SHP77 treated with DMSO at 0.1 percent for 48 hours (cell line): ENCODE measurements around the gene FTCDNL1.

Experiments
- DNase-seq: peaks from one replicate; lab custom pipeline; 2025; lab: John Stamatoyannopoulos, UW

FTCDNL1 gene

DNA sequence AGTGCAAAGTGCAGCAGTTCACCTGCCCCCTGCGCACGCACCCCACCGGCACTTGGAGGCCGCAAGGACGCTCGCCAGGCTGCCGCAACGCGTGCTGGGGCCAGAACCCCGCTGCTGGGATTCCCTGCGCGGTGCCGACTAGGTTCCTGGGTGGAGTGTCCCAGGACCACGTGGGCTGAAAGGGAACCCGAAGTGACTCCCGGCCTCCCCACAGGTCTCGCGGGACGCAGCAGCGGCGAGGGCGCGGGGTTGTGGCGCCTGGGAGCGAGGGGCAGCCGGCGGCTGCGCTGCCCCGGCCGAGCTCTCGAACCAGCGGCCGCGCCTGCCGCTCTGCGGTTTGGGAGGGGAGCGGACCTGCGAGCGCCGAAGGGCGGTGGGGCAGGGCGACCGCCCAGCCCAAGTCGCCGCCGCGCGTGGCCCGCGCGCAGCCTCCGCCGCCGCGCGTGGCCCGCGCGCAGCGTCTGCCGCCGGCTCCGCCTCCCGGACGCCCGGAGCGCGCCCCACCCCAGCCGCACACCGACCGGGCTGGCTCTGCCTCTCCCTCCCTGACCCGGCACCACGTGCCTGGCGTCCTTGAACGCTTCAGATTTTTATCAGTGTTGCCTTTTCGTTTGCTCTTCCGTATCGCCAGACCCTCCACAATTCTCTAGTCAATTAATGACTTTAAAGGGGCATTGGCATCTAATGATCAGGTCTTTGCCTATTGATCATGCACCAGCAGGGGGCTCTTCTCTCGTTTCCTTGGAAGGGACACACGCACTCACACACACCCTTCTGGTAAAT, at the start of gene FTCDNL1:
Gene FTCDNL1 (minus strand): TSS at position 475 of the 783 bp plus-strand sequence. CDS start 2,230 bp downstream, outside the sequence.
- no peak for DNase-seq

DNA sequence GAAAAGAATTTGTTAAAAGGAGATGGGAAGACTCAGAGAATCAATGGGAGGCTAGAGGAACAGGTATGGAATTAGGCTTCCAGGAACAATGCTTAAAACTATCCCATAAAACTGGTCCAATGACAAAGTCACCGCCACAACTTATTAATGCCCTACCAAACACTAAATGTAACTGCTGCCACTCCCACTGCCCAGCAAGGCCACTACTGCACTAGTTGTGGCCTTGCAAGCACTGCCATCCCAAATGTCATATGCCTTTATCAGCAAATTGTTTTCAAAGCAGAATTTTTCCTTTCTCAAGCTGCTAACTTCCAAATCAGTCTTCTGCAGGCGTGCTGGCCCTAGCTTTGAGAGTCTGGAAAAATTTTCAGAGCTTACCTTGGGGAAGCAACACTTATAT, 45.6 kb upstream of the FTCDNL1 start:
- no peak for DNase-seq

DNA sequence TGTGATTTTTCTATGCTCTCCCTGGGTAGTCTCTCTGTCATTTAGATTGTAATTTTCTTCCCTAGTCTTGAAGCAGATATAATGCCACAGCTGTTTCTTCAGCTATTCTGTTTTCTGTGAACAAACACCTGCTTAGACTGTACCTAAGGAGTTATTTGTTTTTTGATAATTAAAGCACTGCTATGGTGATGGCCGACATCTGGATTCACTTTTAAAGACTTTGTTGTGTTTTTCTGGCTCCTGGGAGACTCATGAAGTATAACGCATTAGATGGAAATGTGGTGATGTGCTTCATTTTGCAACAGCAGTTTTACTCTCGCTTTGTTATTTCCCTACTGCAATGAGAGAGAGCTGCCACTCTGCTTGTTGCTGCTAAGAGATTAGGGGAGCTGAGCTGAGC, 44.4 kb upstream of the FTCDNL1 start:
- no peak for DNase-seq

DNA sequence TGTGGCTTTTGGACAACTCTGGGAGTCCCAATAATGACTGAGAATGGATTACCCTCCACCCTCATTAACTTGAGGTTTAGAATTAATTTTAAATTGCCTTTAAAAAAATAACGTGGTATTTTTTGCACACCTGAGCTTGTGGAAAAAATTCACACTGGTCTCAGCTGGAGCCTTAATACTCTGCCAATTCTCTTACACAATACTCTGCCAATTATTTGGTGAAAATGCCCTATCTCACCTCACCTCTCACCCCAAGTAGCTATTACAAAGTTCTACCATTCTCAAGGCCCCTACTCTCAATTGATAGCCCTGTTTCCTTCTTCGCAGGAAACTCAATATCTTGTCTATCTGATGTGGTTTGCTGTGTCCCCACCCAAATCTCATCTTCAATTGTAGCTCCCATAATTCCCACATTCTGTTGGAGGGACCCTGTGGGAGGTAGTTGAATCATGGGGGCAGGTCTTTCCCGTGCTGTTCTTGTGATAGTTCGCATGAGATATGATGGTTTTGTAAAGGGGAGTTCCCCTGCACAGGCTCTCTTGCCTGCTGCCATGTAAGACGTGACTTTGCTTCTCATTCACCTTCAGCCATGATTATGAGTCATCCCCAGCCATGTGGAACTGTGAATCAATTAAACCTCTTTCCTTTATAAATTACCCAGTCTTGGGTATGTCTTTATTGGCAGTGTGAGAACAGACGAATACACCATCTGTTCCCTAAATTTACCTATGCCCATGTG, 32.7 kb upstream of the FTCDNL1 start:
- DNase-seq: no peak

GRCh38 chr2:199882667-199883066, 31.7 kb upstream of the FTCDNL1 start:
- no peak for DNase-seq

DNA sequence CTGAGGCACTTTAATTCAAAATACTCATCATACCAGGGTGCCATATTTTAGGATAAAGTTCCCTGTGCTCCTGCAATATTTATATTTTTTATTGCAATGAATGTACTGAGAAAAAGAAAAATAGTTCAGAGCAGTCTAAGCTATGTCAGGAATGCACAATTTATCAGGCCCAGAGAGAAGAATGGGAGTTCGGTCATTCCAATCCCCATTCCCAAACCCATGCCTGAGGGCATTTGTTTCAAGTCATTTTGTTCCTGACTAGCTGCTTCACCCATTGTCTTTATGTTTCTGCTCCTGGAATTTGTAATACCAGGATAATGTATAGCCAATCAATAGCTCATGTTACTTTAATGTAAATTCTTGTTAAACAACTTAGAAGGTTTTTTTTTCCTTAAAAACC, 24.4 kb upstream of the FTCDNL1 start:
- no peak for DNase-seq

GRCh38 chr2:199874209-199874608, 23.2 kb upstream of the FTCDNL1 start:
- no peak for DNase-seq

DNA sequence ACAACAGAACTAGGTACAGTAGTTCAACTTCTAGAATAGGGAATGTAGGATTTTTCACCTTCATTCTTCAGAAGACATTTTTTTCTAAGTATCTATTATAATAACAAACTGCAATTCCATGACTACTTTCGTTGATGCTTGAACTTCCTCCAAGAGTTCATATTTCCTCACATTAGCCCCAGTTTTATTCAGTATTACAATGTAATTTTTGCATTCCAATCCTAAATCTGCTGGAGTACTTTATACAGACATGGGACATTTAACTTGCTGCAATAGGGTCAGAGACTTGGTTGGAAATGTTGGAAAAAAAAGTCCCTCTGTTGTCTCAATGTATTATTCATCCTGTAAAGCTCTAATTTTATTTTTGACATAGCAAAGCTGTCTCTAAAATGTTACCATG, 19.6 kb upstream of the FTCDNL1 start:
- DNase-seq: no peak

DNA sequence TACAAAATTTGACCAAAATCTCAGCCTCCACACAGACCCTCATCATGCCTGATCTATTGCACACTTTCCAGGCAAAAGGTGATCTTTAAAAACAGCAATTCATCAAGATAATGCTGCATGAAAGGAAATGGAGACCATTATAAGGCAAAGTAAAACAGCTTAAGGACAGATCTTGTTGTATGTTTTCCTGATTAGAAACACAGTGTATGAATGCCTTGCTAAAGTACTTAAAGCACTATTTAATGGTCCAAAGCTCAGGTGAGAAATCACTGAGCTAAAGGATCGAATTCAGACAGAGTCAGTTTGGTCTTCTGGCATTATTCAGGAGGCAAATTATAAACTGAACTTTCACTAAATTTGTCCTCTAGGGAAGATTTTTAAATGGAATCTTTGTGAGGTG, 18.7 kb upstream of the FTCDNL1 start:
- DNase-seq: no peak

GRCh38 chr2:199869227-199869541, 18.2 kb upstream of the FTCDNL1 start:
- no peak for DNase-seq

GRCh38 chr2:199868431-199869226, 17.6 kb upstream of the FTCDNL1 start:
- DNase-seq: no peak

DNA sequence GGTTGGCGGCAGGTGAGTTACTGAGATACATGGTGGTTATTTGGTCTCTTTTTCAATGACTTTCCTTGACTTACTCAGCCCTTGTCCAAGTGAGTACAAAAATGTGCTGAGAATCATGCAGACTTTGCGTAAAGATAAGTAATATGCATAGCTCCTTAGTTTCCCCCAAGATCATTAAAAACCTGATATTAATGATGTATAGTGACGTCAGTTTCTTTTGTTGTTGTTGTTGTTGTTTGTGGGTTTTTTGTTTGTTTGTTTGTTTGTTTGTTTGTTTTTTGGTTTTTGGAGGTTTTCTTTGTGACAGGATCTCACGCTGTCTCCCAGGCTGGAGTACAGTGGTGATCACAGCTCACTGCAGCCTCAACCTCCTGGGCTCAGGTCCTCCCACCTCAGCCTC, 14.9 kb upstream of the FTCDNL1 start:
- DNase-seq: no peak

DNA sequence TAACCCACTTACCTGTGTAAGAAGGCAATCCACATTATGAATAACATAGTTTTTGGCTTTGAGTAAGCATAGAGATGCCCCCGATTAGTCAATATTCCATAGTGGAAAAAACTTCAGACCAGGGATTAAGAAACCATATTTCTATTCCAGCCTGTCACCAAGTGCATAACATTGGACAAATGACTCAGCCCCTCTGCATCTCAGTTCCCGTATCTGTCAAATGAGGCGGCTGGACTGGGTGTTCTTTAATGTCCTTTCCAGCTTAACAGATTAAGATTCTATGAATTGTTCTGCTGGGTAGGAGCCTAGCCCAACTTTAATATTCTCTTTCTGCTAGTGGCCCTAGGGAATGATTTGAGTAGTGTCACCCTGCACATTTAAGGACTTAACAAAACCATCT, 11.8 kb upstream of the FTCDNL1 start:
- DNase-seq: no peak

DNA sequence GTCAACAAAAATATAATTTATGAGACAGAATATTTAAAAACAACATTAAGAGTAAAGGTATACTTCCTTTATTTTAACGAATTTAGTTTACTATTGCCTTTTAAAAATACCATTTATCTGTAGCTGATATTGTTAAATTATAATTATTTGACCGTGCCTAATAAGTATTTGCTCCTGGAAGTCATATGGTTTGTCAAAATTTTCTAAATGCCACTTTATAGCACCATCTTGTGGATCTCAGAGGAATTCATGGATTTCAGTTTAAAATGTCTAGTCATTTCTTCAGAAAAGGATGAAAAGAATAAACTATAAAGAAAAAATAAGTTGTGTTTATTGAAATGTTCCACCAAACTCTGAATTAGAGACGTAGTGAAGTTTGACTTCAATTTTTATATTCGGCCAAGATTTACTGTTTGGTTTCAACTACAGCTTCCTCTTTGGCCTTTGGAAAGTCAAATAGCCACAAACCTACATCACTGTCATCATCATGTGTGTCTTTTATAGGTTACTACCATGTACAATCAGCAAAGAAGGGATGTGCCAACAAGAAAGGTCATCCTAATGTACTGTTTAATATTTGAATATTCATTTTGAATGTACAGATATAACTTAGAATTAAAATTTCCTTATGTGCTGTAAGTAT, 10.3 kb upstream of the FTCDNL1 start:
- DNase-seq: peak; percentile 40

GRCh38 chr2:199855812-199856211, 4.8 kb upstream of the FTCDNL1 start:
- no peak for DNase-seq

GRCh38 chr2:199851883-199852282, 891 bp upstream of the FTCDNL1 start:
- DNase-seq: no peak

DNA sequence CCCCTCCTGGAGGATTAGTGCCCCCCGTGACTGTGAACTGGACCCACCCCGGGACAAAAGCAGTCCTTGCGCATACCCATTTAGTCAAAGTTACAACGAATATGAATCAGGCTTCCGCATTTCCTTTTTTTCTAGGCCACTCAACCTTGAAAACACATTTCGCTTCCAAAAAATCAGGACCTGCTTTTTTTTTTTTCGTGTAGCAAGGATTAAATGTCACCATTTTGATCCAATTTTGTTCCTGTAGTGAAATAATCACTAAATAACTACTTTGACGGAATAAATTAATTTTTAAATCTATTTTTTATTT, 464 bp upstream of the FTCDNL1 start:
- no peak for DNase-seq

DNA sequence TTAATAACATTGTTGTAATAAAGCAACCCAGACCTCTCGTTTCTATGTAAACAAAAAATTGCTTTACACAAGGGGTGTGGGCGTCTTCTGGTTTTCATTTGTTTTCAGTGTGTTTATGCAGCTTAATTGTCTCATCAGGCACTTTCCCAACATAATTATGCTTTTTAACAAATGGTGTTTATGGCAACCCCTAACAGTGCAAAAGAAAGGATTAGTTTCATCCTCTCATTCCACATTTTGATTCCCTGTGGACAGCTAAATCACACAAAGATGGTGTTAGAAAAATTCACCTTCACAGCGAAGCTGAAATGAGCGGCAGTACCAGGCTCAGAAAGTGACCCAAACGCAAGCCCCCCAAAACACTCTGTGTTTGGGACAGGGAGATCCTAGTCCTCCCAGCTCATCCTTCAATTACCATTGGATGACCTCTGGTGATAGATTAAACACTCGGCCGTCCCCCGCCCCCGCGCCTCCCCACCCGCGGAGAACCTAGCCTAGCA, 724 bp downstream of the FTCDNL1 start:
- no peak for DNase-seq

DNA sequence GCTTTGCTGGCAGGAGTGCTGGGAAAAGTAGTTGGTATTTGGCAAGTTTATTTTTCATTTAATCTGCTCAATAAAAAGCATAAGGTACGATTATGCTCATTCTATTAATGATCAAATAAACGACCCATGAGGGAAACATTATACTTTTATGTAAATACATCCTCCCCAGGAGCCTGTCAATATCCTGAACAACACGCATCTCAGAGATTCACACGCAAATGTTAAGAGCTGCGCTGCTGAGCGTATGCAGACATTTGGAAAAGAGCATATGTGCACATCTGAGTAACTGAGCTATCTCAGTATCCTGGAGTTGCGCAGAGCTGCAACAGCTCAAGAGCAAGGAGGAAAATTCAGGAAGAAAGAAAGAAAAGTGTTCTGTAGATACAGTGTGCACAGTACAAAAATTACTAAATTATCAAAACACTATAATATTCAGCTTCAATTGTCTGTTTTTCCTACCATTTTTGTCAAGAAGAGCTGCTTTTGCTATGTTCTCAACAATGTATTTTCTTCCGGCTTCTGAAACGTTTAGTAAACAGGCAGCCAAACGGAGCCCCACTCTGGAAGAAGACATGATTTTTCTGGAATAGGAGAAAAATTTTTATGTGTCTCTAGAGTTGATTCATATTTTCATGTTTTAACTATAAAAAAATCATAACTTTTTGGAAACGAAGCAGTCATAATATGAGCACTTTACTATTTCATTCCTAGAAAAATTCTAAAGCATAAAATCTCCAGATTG, 2.4 kb downstream of the FTCDNL1 start:
- DNase-seq: peak; percentile 20

DNA sequence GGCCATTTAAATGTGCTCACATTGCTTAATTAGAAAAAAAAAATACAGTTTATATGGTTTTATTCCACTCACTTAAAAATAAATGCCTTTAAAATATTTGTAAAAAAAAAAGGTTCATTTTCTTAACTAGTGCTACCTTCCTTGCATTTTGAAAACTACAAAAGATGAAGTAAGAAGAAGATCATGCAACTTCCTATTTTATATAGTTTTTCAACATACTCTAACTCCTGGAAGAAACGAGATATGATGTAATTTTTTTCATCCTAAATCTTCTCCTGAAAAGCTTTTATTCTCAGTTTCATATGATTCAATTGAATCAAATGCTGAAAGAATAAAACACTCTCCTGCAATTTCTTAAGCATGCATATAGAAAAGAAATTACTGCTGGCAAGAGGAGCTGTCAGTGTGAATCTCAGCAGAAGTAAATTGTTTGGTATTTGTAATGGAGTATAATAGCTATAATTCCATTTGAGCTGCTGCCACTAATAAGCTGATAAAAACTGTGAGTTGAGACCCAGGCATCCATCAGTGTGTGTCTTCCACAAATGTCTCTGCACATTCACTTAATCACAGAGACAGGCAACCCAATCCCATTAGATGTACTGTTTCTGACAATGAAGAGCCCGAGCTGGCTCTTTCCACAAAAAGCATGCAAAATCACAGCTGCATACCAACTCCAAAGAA, 3.7 kb downstream of the FTCDNL1 start:
- DNase-seq: no peak
